NCI-H146 (cell line): ENCODE measurements around the gene SST.

Experiments used
- DNase-seq: peaks from one replicate; lab custom pipeline; 2025; lab: John Stamatoyannopoulos, UW

The SST gene

GRCh38 chr3:187669675-187670504 is at the start of gene SST:
Gene SST (minus strand): TSS chr3:187670394. CDS start chr3:187670291, 103 bp downstream.
- no peak for DNase-seq

DNA sequence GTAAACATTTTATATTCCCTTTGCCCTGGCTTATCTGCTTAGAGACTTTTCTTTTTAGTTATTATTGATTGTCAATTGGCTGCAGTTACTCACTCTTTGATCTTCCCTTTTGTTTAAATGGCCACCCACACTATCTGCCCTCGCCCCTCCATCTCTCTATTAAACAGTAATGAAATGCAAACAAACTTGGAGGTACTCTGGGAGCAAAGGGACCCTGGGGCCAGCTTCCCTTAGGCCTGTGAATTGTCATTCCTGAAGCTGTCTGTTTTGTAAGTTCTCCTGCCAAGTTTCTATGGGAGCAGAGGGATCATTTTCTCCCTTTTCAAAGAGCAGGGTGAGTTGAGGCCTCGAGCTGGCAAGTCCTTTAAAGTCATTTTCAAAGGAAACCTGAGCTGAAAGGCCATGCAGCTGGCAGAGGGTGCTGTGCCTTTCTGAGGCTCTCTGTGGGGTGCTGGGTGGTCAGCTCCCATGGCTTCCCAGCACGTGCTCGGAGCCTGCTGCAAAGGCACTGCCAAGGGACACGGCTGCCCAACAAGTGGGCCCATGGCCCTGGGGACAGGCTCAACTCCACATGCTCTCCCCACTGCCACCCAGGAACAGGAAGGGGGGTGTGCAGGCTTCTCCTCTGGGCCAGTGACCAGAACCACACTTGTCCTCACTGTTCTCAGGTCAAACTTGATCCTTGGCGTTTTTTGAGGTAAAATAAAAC is 49.6 kb upstream of the SST start:
- no peak for DNase-seq

DNA sequence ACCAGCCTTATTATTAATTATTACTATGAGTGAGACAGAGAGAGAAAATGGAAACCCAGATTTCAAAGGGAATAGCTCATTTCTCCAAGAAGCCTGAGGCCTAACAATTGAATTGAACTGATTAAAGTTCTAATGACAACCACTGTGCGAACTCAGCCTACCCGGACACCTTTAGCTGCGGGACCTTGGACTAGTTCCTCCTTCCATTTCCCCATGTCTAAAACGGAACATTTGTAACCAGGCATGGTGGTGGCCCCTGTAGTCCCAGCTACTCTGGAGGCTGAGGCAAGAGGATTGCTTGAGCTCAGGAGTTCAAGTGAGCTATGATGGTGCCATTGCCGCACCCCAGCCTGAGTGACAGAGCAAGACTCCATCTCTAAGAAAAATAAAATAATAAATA is 48.6 kb upstream of the SST start:
- DNase-seq: no peak

GRCh38 chr3:187717572-187717971 is 47.4 kb upstream of the SST start:
- no peak for DNase-seq

- peak; percentile 49 for DNase-seq
Observed at GRCh38 chr3:187714404-187714979, 44.3 kb upstream of the SST start.

GRCh38 chr3:187713504-187713903 is 43.3 kb upstream of the SST start:
- DNase-seq: no peak

GRCh38 chr3:187709155-187709554 is 39.0 kb upstream of the SST start:
- DNase-seq: no peak

GRCh38 chr3:187708696-187709095 is 38.5 kb upstream of the SST start:
- DNase-seq: no peak

DNA sequence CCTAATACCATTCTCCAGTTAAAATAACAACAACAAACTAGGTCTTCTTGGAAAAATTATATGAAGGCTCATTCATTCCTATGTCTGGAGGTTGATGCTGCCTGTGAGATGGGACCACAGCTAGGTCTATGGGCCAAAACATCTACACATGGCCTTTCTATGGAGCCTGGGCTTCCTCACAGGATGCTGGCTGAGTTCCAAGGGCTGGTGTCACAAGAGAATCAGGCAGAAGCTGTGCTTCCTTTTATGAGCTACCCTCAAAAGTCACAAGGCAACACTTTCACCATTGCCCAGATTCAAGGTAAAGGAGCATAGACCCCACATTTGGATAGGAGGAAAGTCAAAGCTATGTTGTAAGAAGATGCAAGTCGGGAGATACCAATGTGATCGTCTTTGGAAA is 36.8 kb upstream of the SST start:
- no peak for DNase-seq

DNA sequence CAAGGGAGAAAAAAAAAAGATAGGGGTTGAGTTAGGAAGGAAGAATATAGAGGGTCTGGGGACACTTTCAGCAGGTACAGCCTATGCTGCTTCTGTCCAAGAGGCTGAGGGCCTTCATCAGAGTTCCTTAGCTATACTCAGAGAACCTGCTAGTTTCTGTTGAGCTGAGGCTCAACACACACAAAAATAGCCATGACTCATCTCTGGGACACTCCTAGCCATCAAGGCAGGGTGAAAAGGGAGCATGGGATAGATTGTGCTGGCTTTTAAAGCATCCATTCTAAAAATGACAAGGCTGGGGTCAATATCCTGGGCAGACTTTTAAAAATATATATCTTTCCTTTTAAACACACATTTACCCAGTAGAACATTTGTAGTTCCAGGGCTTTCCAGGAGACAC is 35.0 kb upstream of the SST start:
- no peak for DNase-seq

GRCh38 chr3:187702507-187703033 is 32.4 kb upstream of the SST start, which contains the start of gene RTP2:
Gene RTP2 (minus strand): TSS chr3:187702557. CDS start chr3:187702128, 429 bp downstream.
- no peak for DNase-seq

DNA sequence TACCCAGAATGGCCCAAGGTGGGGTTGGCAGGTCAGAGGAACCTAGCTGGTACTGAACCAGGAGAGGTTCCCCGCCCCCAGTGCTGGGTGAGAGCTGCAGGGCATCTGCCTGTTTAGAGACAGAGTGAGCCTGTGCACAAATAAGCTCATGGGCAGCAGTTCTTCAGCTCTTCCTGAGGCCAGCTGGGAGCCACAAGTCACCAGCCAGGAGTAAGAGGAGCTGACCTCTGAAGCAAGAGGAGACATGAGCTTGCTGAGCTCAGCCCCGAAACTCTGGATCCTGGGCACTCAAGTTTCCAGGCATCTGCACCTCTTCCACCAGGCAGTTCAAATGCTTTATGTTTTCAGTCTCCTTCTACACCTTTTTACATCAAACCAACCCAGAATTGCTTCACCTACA is 30.1 kb upstream of the SST start:
- no peak for DNase-seq

- DNase-seq: no peak
Observed at GRCh38 chr3:187698499-187699399, 28.6 kb upstream of the SST start.

GRCh38 chr3:187696021-187696420 is 25.8 kb upstream of the SST start:
- DNase-seq: no peak

DNA sequence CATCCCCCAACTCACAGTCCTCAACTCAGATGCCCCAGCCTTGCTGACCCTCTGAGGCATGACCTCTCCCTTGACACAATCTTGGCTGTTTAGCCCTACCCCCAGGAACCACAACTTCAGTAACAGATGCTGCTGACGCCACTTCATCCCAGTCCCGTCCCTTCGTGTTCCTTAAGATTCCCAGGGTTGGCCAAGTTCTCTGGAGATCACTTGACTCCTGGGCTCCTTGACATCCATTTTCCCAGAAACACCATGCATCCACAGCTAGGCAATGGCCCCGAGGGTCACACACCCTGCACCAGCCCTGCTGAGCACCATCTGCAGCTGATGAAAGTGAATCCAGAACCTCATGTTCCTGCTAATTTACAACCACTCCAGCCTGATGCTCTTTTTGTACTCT is 25.3 kb upstream of the SST start:
- DNase-seq: no peak

- DNase-seq: no peak
Observed at GRCh38 chr3:187694801-187695200, 24.6 kb upstream of the SST start.

DNA sequence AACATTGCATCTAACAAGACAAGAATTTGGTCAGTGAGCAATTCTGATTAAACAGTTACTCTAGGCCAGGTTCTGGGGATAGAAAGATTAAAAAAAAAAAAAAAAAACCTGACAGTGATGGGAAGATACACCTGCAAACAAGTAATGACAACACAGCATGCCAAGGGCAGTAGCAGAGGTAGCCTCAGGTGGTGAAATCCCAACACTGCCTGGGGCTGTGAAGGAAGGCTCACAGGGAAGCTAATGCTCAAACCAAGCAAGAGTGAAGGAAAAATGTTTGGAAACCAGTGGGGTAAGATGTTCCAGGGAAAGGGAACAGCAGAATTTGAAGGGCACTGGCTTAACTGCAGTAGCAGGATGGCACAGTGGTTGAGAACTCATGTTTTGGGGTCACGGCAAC is 23.2 kb upstream of the SST start:
- DNase-seq: no peak

DNA sequence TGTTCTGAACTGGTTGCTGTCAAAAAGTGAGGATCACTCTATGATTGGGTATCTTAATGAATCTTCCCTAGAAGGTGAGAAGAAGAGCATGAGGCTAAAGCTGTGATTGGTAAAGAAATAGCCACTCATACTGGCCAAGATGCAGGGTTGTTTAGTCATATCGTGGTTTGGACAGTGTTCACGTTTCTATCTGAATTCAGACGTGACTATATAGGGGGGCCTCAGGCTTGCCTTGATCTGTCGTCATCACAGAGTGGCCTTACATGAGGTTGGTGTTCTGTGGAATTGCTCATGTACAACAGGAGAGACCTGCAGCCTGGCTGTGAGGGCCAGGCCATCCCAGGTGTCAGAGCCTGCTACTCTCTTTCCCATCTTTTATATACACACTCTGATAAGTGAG is 19.8 kb upstream of the SST start:
- DNase-seq: no peak

DNA sequence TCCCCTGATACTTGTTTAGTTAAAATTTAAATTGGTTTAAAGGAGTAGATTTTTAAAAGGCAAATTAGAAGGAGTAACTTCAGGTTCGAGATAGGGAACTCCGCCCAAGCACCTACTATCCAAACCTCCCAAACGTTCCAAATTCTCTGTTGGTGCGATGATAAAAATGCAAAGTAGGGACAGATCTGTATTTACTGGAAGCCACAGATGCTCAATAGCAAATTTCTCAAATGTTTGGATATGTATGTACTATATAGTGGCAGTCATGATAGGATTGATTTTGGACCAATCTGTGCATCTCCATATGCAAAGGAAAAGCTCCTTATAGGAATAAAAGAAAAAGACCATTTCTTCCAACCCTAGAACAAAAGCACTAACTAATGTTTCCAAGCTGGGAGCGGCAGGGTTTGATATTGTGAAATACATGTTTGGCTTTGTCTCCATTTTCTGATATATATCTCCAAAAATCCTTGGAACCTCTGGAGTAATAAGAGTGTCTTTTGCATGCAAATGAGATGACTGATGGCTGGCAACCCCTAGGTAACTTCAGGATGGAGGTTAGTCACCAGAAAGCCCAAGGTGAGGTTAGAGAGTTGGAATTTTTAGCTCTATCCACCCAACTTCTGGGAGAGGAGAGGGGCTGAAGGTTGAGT is 16.6 kb upstream of the SST start:
- DNase-seq: no peak

- no peak for DNase-seq
Observed at GRCh38 chr3:187685948-187686347, 15.8 kb upstream of the SST start.

DNA sequence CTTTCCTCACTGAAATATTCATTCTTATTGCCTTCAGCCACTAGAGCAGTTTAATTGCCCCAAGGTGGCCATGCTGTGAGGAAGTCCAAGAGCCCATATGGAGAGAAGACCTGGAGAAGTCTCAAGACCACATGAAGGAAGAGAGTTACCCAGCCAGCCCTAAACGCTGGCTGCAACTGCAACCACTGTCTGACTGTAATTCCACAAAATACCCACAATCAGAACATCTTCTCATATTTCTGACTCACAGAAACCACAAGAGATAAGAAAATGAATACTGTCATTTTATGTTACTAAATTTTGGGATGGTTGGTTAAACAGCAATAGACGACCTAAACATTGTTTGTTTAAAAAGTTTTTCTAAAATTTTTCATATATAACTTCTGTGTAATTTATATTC is 14.7 kb upstream of the SST start:
- DNase-seq: no peak
